ENCODE results near the gene ATAD2B.

ATAD2B gene

DNA sequence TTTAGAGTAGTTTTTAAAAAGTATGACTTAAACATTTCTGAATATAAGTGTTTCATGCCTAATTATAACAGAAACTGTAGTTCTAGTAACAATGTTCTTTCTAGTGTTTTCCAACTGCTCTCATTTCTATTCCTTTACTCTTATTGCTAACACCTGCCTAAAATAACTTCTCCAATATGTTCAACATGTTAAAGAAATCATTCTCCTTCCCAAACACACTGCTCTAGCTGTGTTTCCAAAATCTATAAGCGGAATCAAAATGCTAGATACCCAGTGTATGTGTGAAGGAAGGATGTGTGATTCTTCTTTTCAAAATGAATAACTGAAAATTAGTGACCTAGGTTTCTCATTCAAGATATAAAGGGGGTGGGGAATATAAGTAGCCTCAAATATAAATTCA, 89.1 kb downstream of the ATAD2B start:
- DNase-seq (ENCODE audit: low read depth): no peak

- no peak for DNase-seq (ENCODE audit: low read depth)
Observed at GRCh38 chr2:23836971-23837565, 89.9 kb downstream of the ATAD2B start.

GRCh38 chr2:23836505-23836904, 90.4 kb downstream of the ATAD2B start:
- DNase-seq (ENCODE audit: low read depth): no peak

GRCh38 chr2:23835988-23836387, 90.9 kb downstream of the ATAD2B start:
- DNase-seq (ENCODE audit: low read depth): no peak

DNA sequence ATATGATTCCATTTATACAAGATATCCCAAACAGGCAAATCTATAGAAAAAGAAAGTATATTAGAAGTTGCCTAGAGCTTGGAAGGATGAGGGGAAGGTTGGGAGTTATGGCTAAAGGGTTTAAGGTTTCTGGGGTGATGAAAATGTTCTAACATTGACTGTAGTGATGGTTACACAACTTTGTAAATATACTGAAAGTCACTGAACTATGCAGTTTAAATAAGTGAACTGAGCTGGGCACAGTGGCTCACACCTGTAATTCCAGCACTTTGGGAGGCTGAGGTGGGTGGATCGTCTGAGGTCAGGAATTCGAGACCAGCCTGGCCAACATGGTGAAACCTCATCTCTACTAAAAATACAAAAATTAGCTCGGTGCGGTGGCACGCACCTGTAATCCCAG, 91.5 kb downstream of the ATAD2B start:
- DNase-seq (ENCODE audit: low read depth): no peak

DNA sequence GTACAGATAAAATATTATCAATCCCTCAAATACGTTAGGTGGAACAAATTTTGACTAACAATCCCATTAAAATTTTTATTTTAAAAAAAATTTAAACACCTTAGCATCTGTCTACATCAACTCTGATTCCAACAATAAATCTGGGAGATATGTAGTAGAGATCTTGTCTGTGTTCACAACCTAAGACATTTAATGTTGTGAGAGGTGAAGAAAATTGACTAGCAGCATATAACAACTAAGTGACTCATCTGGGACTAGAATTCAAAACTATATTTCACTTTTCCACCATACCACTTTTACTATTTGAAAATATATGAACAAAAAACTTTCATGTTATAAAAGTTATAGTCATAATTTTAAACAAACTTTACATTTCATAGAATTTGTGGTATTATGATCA, 97.9 kb downstream of the ATAD2B start:
- no peak for DNase-seq (ENCODE audit: low read depth)

- no peak for DNase-seq (ENCODE audit: low read depth)
Observed at GRCh38 chr2:23828256-23828980, 98.5 kb downstream of the ATAD2B start.

DNA sequence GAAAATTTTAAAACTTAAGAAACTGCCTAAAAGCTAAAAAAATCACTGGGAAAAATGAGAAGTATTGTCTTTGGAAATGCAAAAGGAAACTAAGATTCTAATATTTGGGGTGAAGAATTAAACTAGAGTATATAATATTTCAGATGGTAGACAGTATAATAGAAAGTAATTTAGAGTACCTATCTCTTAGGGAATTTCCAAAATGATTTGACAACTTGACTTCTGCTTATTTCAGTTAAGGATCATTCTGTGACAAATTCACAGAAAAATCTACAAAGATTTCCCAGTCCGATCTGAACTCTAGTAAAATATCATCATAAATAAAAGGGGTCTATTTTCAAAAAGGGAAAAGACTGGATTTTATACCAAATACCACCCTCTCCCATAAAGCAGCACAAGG, 99.6 kb downstream of the ATAD2B start:
- DNase-seq (ENCODE audit: low read depth): no peak

DNA sequence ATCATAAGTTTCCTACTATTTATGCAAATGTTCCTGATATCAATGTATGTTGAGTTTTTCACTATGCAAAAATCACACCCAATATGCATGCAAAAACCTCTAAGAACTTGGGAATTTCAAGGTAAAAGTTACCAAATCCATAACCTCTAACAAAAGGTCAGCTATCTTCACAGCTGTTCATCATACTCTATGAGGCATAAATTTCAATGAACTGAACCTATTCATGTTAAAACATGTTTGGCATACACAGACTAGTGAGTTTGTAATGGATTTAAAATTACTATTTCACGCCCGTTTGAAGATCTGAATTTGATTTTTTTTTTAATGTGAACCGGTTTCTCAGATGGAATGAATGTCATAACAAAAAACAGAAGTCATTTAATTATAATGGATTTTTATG, 100.2 kb downstream of the ATAD2B start:
- no peak for DNase-seq (ENCODE audit: low read depth)

GRCh38 chr2:23826040-23826439, 100.9 kb downstream of the ATAD2B start:
- DNase-seq (ENCODE audit: low read depth): no peak

- no peak for DNase-seq (ENCODE audit: low read depth)
Observed at GRCh38 chr2:23824777-23825212, 102.1 kb downstream of the ATAD2B start.

- DNase-seq (ENCODE audit: low read depth): no peak
Observed at GRCh38 chr2:23823863-23824262, 103.1 kb downstream of the ATAD2B start.

DNA sequence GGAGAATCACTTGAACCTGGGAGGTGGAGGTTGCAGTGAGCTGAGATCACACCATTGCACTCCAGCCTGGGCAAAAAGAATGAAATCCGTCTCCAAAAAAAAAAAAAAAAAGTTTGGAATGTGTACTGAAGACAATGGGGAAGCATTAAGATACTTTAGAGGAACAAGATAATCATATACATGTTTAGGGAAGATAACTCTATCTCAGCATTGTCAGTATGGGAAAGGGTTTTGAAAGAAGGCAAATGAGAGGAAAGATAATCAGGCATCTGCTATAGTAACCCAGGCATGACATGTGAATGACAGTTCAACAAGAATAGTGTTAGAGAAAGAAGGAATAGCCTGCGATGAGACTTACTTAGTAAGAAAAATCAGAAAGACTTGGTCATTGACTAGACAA, 112.0 kb downstream of the ATAD2B start:
- no peak for DNase-seq (ENCODE audit: low read depth)

DNA sequence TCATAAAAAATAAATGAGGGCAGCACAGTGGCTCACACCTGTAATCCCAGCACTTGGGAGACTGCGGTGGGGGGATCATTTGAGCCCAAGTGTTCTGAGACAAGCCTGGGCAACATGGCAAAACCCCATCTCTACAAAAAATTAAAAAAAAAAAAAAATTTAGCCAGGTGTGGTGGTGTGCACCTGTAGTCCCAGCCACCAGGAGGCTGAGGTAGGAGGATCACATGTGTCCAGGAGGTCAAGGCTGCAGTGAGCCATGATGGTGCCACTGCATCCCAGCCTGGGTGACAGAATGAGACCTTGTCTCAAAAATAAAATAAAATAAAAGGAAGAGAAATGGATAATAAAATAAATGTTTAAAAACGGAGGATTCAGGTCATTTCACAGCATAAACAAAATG, 113.5 kb downstream of the ATAD2B start:
- no peak for DNase-seq (ENCODE audit: low read depth)

GRCh38 chr2:23809150-23809549, 117.8 kb downstream of the ATAD2B start:
- no peak for DNase-seq (ENCODE audit: low read depth)

GRCh38 chr2:23806665-23807249, 120.2 kb downstream of the ATAD2B start:
- no peak for DNase-seq (ENCODE audit: low read depth)

DNA sequence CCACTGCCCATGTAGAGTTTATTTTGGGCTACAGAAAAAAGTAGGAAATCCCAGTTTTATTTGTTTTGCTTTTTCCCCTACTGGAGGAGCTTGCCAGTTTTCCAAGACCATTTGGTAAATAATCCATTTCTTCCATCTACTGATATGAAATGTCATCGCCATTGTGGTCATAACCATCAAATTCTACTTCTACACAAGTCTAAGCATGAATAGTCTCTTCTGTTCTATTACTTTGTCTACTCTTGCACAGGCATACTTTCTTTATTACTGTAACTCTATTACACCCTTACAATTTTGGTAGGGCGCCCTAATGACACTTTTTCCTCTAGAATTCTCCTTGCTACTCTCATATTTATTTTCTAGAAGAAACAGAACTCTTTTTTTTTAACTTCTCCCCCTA, 120.7 kb downstream of the ATAD2B start:
- no peak for DNase-seq (ENCODE audit: low read depth)

DNA sequence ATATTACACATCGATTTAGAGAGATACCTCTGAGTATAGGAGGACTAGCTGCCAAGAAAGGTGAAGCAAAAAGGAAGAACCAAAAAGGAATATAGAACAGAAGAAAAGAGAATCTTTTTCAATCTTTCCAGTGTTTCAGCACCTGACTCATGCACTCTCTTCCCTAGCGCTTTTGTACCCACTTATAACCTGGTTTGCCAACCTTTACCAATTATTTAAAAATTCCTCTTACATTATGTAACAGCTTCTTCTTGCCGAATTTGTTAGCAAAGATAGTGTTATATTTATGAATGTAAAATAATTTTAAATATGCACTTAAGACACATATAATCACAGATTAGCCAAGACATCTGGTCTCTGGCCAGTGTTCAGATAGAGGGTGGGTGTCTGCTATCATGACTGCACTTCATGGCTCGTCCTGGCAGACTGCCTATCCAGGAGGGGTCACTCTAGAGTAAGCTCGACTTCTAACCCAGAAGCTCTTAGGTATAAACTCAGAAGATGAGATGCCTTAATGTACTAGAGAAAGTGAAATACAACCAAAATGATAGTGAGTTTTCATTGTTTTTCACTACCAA, 122.9 kb downstream of the ATAD2B start:
- no peak for DNase-seq (ENCODE audit: low read depth)

GRCh38 chr2:23803264-23803964, 123.5 kb downstream of the ATAD2B start:
- DNase-seq (ENCODE audit: low read depth): peak; percentile 30

GRCh38 chr2:23801396-23801795, 125.5 kb downstream of the ATAD2B start:
- peak; percentile 49 for DNase-seq (ENCODE audit: low read depth)

DNA sequence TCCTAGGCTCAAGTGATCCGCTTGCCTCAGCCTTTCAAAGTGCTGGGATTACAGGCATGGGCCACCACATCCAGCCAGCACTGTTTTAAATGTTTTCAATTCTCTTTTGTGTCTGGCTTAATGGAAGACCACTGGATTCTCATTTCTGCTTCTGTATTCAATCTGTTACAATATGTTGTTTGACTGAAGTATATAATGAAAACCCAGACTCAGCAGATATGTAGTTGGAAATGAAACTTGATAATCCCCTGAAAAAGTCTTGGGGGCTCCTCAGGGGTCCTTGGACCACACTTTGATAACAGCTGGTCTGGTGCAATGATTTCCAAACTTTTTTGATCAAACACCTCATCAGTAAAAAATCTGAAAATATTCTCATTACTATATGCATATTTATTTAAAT, 132.7 kb downstream of the ATAD2B start:
- no peak for DNase-seq (ENCODE audit: low read depth)

DNA sequence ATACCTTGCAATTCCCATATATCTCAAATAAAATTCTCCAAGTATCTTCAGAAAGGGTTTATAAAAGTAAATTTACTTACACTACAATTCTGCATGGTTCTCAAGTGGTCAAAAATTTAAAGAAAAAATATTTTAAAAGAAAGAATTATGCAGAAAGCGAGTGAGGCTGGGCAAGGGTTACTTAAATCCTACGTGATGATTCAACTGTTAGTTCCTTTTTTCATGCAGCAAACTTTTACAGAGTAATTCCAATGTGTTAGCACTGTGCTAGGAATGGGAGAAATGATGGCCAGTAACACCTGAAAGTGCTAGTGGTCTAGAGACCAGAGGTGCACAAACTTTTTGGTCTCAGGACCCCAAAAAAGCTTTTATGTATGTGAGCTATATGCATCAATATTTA, 133.4 kb downstream of the ATAD2B start:
- no peak for DNase-seq (ENCODE audit: low read depth)

GRCh38 chr2:23791030-23791429, 135.9 kb downstream of the ATAD2B start:
- peak; percentile 74 for DNase-seq (ENCODE audit: low read depth)
